ENCODE measurements around the gene ZNF580.

GRCh38 chr19:55599842-55600661 is 40.8 kb upstream of the ZNF580 start, which contains the start of gene ZNF524:
- TF ChIP-seq, protein P1, sequence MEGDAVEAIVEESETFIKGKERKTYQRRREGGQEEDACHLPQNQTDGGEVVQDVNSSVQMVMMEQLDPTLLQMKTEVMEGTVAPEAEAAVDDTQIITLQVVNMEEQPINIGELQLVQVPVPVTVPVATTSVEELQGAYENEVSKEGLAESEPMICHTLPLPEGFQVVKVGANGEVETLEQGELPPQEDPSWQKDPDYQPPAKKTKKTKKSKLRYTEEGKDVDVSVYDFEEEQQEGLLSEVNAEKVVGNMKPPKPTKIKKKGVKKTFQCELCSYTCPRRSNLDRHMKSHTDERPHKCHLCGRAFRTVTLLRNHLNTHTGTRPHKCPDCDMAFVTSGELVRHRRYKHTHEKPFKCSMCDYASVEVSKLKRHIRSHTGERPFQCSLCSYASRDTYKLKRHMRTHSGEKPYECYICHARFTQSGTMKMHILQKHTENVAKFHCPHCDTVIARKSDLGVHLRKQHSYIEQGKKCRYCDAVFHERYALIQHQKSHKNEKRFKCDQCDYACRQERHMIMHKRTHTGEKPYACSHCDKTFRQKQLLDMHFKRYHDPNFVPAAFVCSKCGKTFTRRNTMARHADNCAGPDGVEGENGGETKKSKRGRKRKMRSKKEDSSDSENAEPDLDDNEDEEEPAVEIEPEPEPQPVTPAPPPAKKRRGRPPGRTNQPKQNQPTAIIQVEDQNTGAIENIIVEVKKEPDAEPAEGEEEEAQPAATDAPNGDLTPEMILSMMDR (IDR thresholded peaks at IDR 0.05), result peak in 1 of 6 experiments; percentile 8
- peak; percentile 3 to 41 for TF ChIP-seq POLR2A (IDR thresholded peaks at IDR 0.05)
